ENCODE measurements around the gene ATMIN. TPM values are rescaled to one million over a fixed set of nuclear protein-coding genes. Genes with fewer than 3 reads are reported as not detected.
A peak's percentile ranks its signal among the peaks of the same experiment; 100 is the strongest.

ATMIN gene
- total and polyA plus RNA-seq, 12 donors: 7.4 to 32.0 (median 29.0) TPM

GRCh38 chr16:81066681-81067080 is 31.0 kb downstream of the ATMIN start:
- WGBS, 2 donors: 77 to 80% methylated on average over 4 of the region's 4 CpGs
- Histone ChIP-seq H3K27ac (no peak overlapping the region), H3K36me3 (no peaks in the 10 kb centered on the region), H3K27me3 (no peaks in the 10 kb centered on the region), H3K4me1 (peaks cover 0 to 5% (median 0%) of the 10 kb centered on the region in 9 donors), H3K9me3 (peaks cover 0 to 4% (median 0%) of the 10 kb centered on the region in 11 donors), H3K4me3 (no peak overlapping the region)
- DNase-seq: no peak
- intact Hi-C loops (cut with DNase I): no loop called here
- TF ChIP-seq, protein P1, sequence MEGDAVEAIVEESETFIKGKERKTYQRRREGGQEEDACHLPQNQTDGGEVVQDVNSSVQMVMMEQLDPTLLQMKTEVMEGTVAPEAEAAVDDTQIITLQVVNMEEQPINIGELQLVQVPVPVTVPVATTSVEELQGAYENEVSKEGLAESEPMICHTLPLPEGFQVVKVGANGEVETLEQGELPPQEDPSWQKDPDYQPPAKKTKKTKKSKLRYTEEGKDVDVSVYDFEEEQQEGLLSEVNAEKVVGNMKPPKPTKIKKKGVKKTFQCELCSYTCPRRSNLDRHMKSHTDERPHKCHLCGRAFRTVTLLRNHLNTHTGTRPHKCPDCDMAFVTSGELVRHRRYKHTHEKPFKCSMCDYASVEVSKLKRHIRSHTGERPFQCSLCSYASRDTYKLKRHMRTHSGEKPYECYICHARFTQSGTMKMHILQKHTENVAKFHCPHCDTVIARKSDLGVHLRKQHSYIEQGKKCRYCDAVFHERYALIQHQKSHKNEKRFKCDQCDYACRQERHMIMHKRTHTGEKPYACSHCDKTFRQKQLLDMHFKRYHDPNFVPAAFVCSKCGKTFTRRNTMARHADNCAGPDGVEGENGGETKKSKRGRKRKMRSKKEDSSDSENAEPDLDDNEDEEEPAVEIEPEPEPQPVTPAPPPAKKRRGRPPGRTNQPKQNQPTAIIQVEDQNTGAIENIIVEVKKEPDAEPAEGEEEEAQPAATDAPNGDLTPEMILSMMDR (IDR thresholded peaks at IDR 0.05): no peak
- no peak for ATAC-seq

GRCh38 chr16:81067166-81067565 is 31.5 kb downstream of the ATMIN start:
- Histone ChIP-seq H3K27ac (no peak overlapping the region), H3K36me3 (no peaks in the 10 kb centered on the region), H3K4me3 (no peak overlapping the region), H3K4me1 (peaks cover 0 to 5% (median 0%) of the 10 kb centered on the region in 9 donors), H3K9me3 (peaks cover 0 to 4% (median 0%) of the 10 kb centered on the region in 11 donors), H3K27me3 (no peaks in the 10 kb centered on the region)
- DNase-seq (no peak), ATAC-seq (no peak)
- intact Hi-C loops (cut with DNase I): no loop called here
- 90 to 93% methylated on average over 1 of the region's 1 CpG for WGBS, 2 donors
- TF ChIP-seq, protein P1 (IDR thresholded peaks at IDR 0.05): no peak

- TF ChIP-seq, protein P1 (IDR thresholded peaks at IDR 0.05): no peak
- H3K27me3 ChIP-seq: no peaks in the 10 kb centered on the region
- no peaks in the 10 kb centered on the region for H3K36me3 ChIP-seq
- 96 to 97% methylated on average over 4 of the region's 4 CpGs for WGBS, 2 donors
- H3K4me3 ChIP-seq: no peak overlapping the region
- peaks cover 0 to 4% (median 0%) of the 10 kb centered on the region in 11 donors for H3K9me3 ChIP-seq
- H3K4me1 ChIP-seq: peaks cover 0 to 5% (median 0%) of the 10 kb centered on the region in 9 donors
- intact Hi-C loops (cut with DNase I): no loop called here
- ATAC-seq: no peak
- no peak overlapping the region for H3K27ac ChIP-seq
- DNase-seq: no peak
Observed at GRCh38 chr16:81069063-81069462, 33.4 kb downstream of the ATMIN start.

GRCh38 chr16:81070979-81071378 is 35.3 kb downstream of the ATMIN start:
- no peaks in the 10 kb centered on the region for H3K36me3 ChIP-seq
- ATAC-seq: peak in 3 of 8 donors; percentile 39 to 55 (median 44)
- DNase-seq: no peak
- peaks cover 0 to 4% (median 0%) of the 10 kb centered on the region in 11 donors for H3K9me3 ChIP-seq
- no peak overlapping the region for H3K4me3 ChIP-seq
- WGBS, 2 donors: 36 to 56% methylated on average over 8 of the region's 8 CpGs
- peaks cover 0 to 5% (median 0%) of the 10 kb centered on the region in 9 donors for H3K4me1 ChIP-seq
- H3K27me3 ChIP-seq: no peaks in the 10 kb centered on the region
- TF ChIP-seq, protein P1 (IDR thresholded peaks at IDR 0.05): no peak
- intact Hi-C loops (cut with DNase I): no loop called here
- no peak overlapping the region for H3K27ac ChIP-seq

Measured in heart right ventricle (tissue), 16 donors.